Parathyroid adenoma (tissue), 2 donors: ENCODE measurements around the gene CLCNKB.
"Not testable (repeated sequence)": the region's sequence is repeated elsewhere in the genome, so short reads cannot be mapped to it uniquely, and the experiment has no call there.

Experiments used
- H2AFZ ChIP-seq: fragments of 300-600 bp; sonication (generic); one replicate; pipeline ENCODE4 v1.7.0; 2017; ENCODE audit warnings: antibody characterized with exemption, mild to moderate bottlenecking
- H3K27ac ChIP-seq: fragments of 300-600 bp; sonication (generic); one replicate; pipeline ENCODE4 v1.7.0; 2017
- H3K27me3 ChIP-seq: fragments of 300-600 bp; sonication (generic); one replicate; pipeline ENCODE4 v1.7.0; 2017; ENCODE audit warnings: low read length; ENCODE audit not compliant: control insufficient read depth, insufficient read depth
- H3K36me3 ChIP-seq: fragments of 300-600 bp; sonication (generic); one replicate; pipeline ENCODE4 v1.7.0; 2017; ENCODE audit warnings: low read length; ENCODE audit not compliant: control insufficient read depth, insufficient read depth
- H3K4me1 ChIP-seq: fragments of 300-600 bp; sonication (generic); one replicate; pipeline ENCODE4 v1.7.0; 2017; ENCODE audit warnings: control low read depth
- H3K4me2 ChIP-seq: fragments of 300-600 bp; sonication (generic); one replicate; pipeline ENCODE4 v1.7.0; 2017; ENCODE audit warnings: low read length
- H3K4me3 ChIP-seq: fragments of 300-600 bp; sonication (generic); one replicate; pipeline ENCODE4 v1.7.0; 2017; ENCODE audit warnings: low read depth, low read length
- H3K79me2 ChIP-seq: fragments of 300-600 bp; sonication (generic); one replicate; pipeline ENCODE4 v1.7.0; 2017; ENCODE audit warnings: control low read depth
- H3K9ac ChIP-seq: fragments of 300-600 bp; sonication (generic); one replicate; pipeline ENCODE4 v1.7.0; 2017; ENCODE audit warnings: mild to moderate bottlenecking
- H3K9me3 ChIP-seq: fragments of 300-600 bp; sonication (generic); one replicate; pipeline ENCODE4 v1.7.0; 2017; ENCODE audit warnings: low read length; ENCODE audit not compliant: control insufficient read depth
- CTCF ChIP-seq: fragments of 300-600 bp; sonication (generic); IDR thresholded peaks from one replicate; pipeline ENCODE4 v1.7.0; 2017; ENCODE audit warnings: antibody characterized with exemption, mild to moderate bottlenecking
- donor health status: primary hyperparathyroidism.

The CLCNKB gene

GRCh38 chr1:16019644-16020277 is 23.8 kb upstream of the CLCNKB start:
- no peaks in the 10 kb centered on the region for H3K36me3 ChIP-seq
- no peak overlapping the region for H2AFZ ChIP-seq
- H3K27me3 ChIP-seq: no peaks in the 10 kb centered on the region
- peak overlapping the region; percentile 11 for H3K4me2 ChIP-seq
- H3K79me2 ChIP-seq: no peaks in the 10 kb centered on the region
- TF ChIP-seq CTCF: no peak
- peak overlapping the region; percentile 99 for H3K27ac ChIP-seq
- no peaks in the 10 kb centered on the region for H3K9me3 ChIP-seq
- peaks cover 56% of the 10 kb centered on the region for H3K4me1 ChIP-seq
- no peak overlapping the region for H3K4me3 ChIP-seq
- no peak overlapping the region for H3K9ac ChIP-seq

GRCh38 chr1:16020325-16020724 is 23.3 kb upstream of the CLCNKB start:
- no peaks in the 10 kb centered on the region for H3K27me3 ChIP-seq
- H3K79me2 ChIP-seq: no peaks in the 10 kb centered on the region
- H3K27ac ChIP-seq: peak overlapping the region; percentile 99
- no peak for TF ChIP-seq CTCF
- H3K9me3 ChIP-seq: no peaks in the 10 kb centered on the region
- H3K4me1 ChIP-seq: peaks cover 56% of the 10 kb centered on the region
- H3K4me2 ChIP-seq: peak overlapping the region; percentile 11
- no peaks in the 10 kb centered on the region for H3K36me3 ChIP-seq
- H2AFZ ChIP-seq: no peak overlapping the region
- H3K4me3 ChIP-seq: no peak overlapping the region
- H3K9ac ChIP-seq: no peak overlapping the region

- peaks cover 54% of the 10 kb centered on the region for H3K4me1 ChIP-seq
- not testable (repeated sequence) for H3K27me3 ChIP-seq, H2AFZ ChIP-seq, H3K79me2 ChIP-seq, H3K36me3 ChIP-seq, H3K9me3 ChIP-seq, H3K4me3 ChIP-seq, H3K4me2 ChIP-seq, H3K9ac ChIP-seq
- H3K27ac ChIP-seq: peak overlapping the region; percentile 99
Observed at GRCh38 chr1:16020878-16021277, 22.7 kb upstream of the CLCNKB start.

- Histone ChIP-seq H3K79me2 (no peaks in the 10 kb centered on the region), H3K27me3 (no peaks in the 10 kb centered on the region), H3K9ac (no peak within 1 kb of the TSS), H3K4me1 (peaks cover 46% of the 10 kb centered on the region), H3K4me3 (peak within 1 kb of the TSS; percentile 42), H3K27ac (peak within 1 kb of the TSS; percentile 99), H2AFZ (no peak within 1 kb of the TSS), H3K4me2 (peak within 1 kb of the TSS; percentile 72), H3K36me3 (no peaks in the 10 kb centered on the region), H3K9me3 (no peaks in the 10 kb centered on the region)
- TF ChIP-seq CTCF: no peak
Observed at GRCh38 chr1:16021681-16022080, 21.9 kb upstream of the CLCNKB start, which contains the start of gene CLCNKA. CLCNKA (plus strand) TSS chr1:16022036; CDS start chr1:16022620, 584 bp downstream.

GRCh38 chr1:16022393-16022792 is 21.2 kb upstream of the CLCNKB start:
- Histone ChIP-seq H3K27ac (peak overlapping the region; percentile 99), H3K4me1 (peaks cover 44% of the 10 kb centered on the region), H3K4me2 (peak overlapping the region; percentile 72), H3K9ac (no peak overlapping the region), H2AFZ (no peak overlapping the region), H3K27me3 (no peaks in the 10 kb centered on the region), H3K4me3 (peak overlapping the region; percentile 42), H3K36me3 (no peaks in the 10 kb centered on the region), H3K79me2 (no peaks in the 10 kb centered on the region), H3K9me3 (no peaks in the 10 kb centered on the region)
- no peak for TF ChIP-seq CTCF
